ENCODE results near the gene ACAD9. TPM values are rescaled to one million over a fixed set of nuclear protein-coding genes. Genes with fewer than 3 reads are reported as not detected.

The ACAD9 gene
- total RNA-seq, 1 donor from 2014 or later, result 43.0 TPM

- intact Hi-C loops (cut with DNase I), result no loop called here
Measured at GRCh38 chr3:128847666-128848370, 31.6 kb upstream of the ACAD9 start.

GRCh38 chr3:128848936-128849335 lies 30.5 kb upstream of the ACAD9 start:
- Histone ChIP-seq H3K4me3 (no peak overlapping the region), H3K27ac (no peak overlapping the region), H3K36me3 (no peaks in the 10 kb centered on the region), H3K9me3 (no peaks in the 10 kb centered on the region), H3K4me1 (peaks cover 17% of the 10 kb centered on the region), H3K27me3 (no peaks in the 10 kb centered on the region)
- intact Hi-C loops (cut with DNase I), result no loop called here
- TF ChIP-seq POLR2A (IDR thresholded peaks at IDR 0.05), result no peak
- no peak for TF ChIP-seq CTCF (IDR thresholded peaks at IDR 0.05)
- TF ChIP-seq POLR2AphosphoS5 (IDR thresholded peaks at IDR 0.05; ENCODE audit: insufficient read depth in 1 of 2, low read depth in 1 of 2), result no peak
- DNase-seq (ENCODE audit: extremely low spot score in 2 of 2), result no peak

More at GRCh38 chr3:128847666-128848370, 31.6 kb upstream of the ACAD9 start:
- H3K4me3 ChIP-seq, result no peak overlapping the region
- TF ChIP-seq POLR2A (IDR thresholded peaks at IDR 0.05), result no peak
- no peak for TF ChIP-seq POLR2AphosphoS5 (IDR thresholded peaks at IDR 0.05; ENCODE audit: insufficient read depth in 1 of 2, low read depth in 1 of 2)
- H3K9me3 ChIP-seq, result no peaks in the 10 kb centered on the region
- no peak for DNase-seq (ENCODE audit: extremely low spot score in 2 of 2)
- no peak overlapping the region for H3K27ac ChIP-seq
- peaks cover 17% of the 10 kb centered on the region for H3K4me1 ChIP-seq
- H3K36me3 ChIP-seq, result no peaks in the 10 kb centered on the region
- no peaks in the 10 kb centered on the region for H3K27me3 ChIP-seq

- H3K27me3 ChIP-seq, result no peaks in the 10 kb centered on the region
- no peaks in the 10 kb centered on the region for H3K9me3 ChIP-seq
- no peaks in the 10 kb centered on the region for H3K36me3 ChIP-seq
- intact Hi-C loops (cut with DNase I), result no loop called here
- peaks cover 17% of the 10 kb centered on the region for H3K4me1 ChIP-seq
- H3K4me3 ChIP-seq, result no peak overlapping the region
- no peak for DNase-seq (ENCODE audit: extremely low spot score in 2 of 2)
- H3K27ac ChIP-seq, result no peak overlapping the region
- TF ChIP-seq POLR2A (IDR thresholded peaks at IDR 0.05) (no peak), POLR2AphosphoS5 (IDR thresholded peaks at IDR 0.05; ENCODE audit: insufficient read depth in 1 of 2, low read depth in 1 of 2) (no peak), CTCF (IDR thresholded peaks at IDR 0.05) (no peak)
Measured at GRCh38 chr3:128849911-128850455, 29.4 kb upstream of the ACAD9 start.

GRCh38 chr3:128850544-128850943 lies 28.9 kb upstream of the ACAD9 start:
- Histone ChIP-seq H3K36me3 (no peaks in the 10 kb centered on the region), H3K27me3 (no peaks in the 10 kb centered on the region), H3K27ac (no peak overlapping the region), H3K4me3 (no peak overlapping the region), H3K9me3 (no peaks in the 10 kb centered on the region), H3K4me1 (peaks cover 11% of the 10 kb centered on the region)
- intact Hi-C loops (cut with DNase I), result no loop called here
- TF ChIP-seq POLR2A (IDR thresholded peaks at IDR 0.05), result no peak
- no peak for TF ChIP-seq POLR2AphosphoS5 (IDR thresholded peaks at IDR 0.05; ENCODE audit: insufficient read depth in 1 of 2, low read depth in 1 of 2)
- no peak for TF ChIP-seq CTCF (IDR thresholded peaks at IDR 0.05)
- no peak for DNase-seq (ENCODE audit: extremely low spot score in 2 of 2)

- no peak overlapping the region for H3K4me3 ChIP-seq
- no peaks in the 10 kb centered on the region for H3K36me3 ChIP-seq
- H3K4me1 ChIP-seq, result peaks cover under 1% of the 10 kb centered on the region
- TF ChIP-seq CTCF (IDR thresholded peaks at IDR 0.05), result no peak
- TF ChIP-seq POLR2AphosphoS5 (IDR thresholded peaks at IDR 0.05; ENCODE audit: insufficient read depth in 1 of 2, low read depth in 1 of 2), result no peak
- no peak for TF ChIP-seq POLR2A (IDR thresholded peaks at IDR 0.05)
- H3K27ac ChIP-seq, result no peak overlapping the region
- no peaks in the 10 kb centered on the region for H3K9me3 ChIP-seq
- no peaks in the 10 kb centered on the region for H3K27me3 ChIP-seq
- DNase-seq (ENCODE audit: extremely low spot score in 2 of 2), result no peak
- intact Hi-C loops (cut with DNase I), result no loop called here
Measured at GRCh38 chr3:128851601-128852000, 27.8 kb upstream of the ACAD9 start.
